Bronchial epithelial cell (primary cell): ENCODE measurements around the gene MVD. TPM values are rescaled to one million over a fixed set of nuclear protein-coding genes. Genes with fewer than 3 reads are reported as not detected.
A peak's percentile ranks its signal among the peaks of the same experiment; 100 is the strongest.

Source experiments
- DNase-seq: peaks from one replicate; pipeline ENCODE4 v3.0.0-alpha.2; 2010; ENCODE audit warnings: low read depth
- FAIRE-seq: peaks from 2 replicates; lab custom pipeline; 2011; peaks lifted over from hg19 to GRCh38; lab: Jason Lieb, UNC
- H3K27me3 ChIP-seq: 2 replicates; pipeline ENCODE4 v1.5.1; 2011; ENCODE audit warnings: low read length; ENCODE audit not compliant: control insufficient read depth, insufficient read depth
- H3K36me3 ChIP-seq: 2 replicates; pipeline ENCODE4 v1.5.1; 2011; ENCODE audit warnings: low read length; ENCODE audit not compliant: control insufficient read depth, insufficient read depth
- H3K4me3 ChIP-seq: 2 replicates; pipeline ENCODE4 v1.5.1; 2011; ENCODE audit warnings: mild to moderate bottlenecking, low read depth, low read length, control low read depth
- CTCF ChIP-seq: IDR thresholded peaks from 2 replicates; pipeline ENCODE4 v1.5.1; 2011; ENCODE audit warnings: mild to moderate bottlenecking, moderate library complexity, low read length, control low read depth, inconsistent platforms; ENCODE audit not compliant: insufficient read depth, severe bottlenecking
- total RNA-seq: library from RNA; depleted of rRNA; stranded (reverse); fragments of >200 nt; gene quantifications from 2 replicates; pipeline ENCODE4 v1.2.1, GENCODE V29; 2014

Gene MVD
- total RNA-seq, 1 donor from 2014 or later: 56.6 TPM

- no peak for TF ChIP-seq CTCF
- peaks cover 38% of the 10 kb centered on the region for H3K36me3 ChIP-seq
- FAIRE-seq (no peak), DNase-seq (no peak)
- H3K27me3 ChIP-seq: no peaks in the 10 kb centered on the region
- H3K4me3 ChIP-seq: no peak overlapping the region
Observed at GRCh38 chr16:88622866-88623265, 40.0 kb downstream of the MVD start.

GRCh38 chr16:88622125-88622524 is 40.8 kb downstream of the MVD start:
- H3K36me3 ChIP-seq: peaks cover 40% of the 10 kb centered on the region
- no peak overlapping the region for H3K4me3 ChIP-seq
- TF ChIP-seq CTCF: no peak
- H3K27me3 ChIP-seq: no peaks in the 10 kb centered on the region
- no peak for FAIRE-seq
- DNase-seq: no peak

- DNase-seq: no peak
Observed at GRCh38 chr16:88619859-88620815, 42.8 kb downstream of the MVD start.

GRCh38 chr16:88618956-88619667 is 43.8 kb downstream of the MVD start:
- DNase-seq (no peak), FAIRE-seq (no peak)
- Histone ChIP-seq H3K4me3 (no peak overlapping the region), H3K27me3 (no peaks in the 10 kb centered on the region), H3K36me3 (peaks cover 31% of the 10 kb centered on the region)
- TF ChIP-seq CTCF: no peak

More at GRCh38 chr16:88619859-88620815, 42.8 kb downstream of the MVD start:
- Histone ChIP-seq H3K4me3 (no peak overlapping the region), H3K36me3 (peaks cover 36% of the 10 kb centered on the region), H3K27me3 (no peaks in the 10 kb centered on the region)
- peak; percentile 75 for FAIRE-seq
- TF ChIP-seq CTCF: no peak

GRCh38 chr16:88618182-88618955 is 44.5 kb downstream of the MVD start:
- FAIRE-seq: no peak

More at GRCh38 chr16:88618182-88618955, 44.5 kb downstream of the MVD start:
- DNase-seq: no peak
- Histone ChIP-seq H3K4me3 (no peak overlapping the region), H3K36me3 (peaks cover 29% of the 10 kb centered on the region), H3K27me3 (no peaks in the 10 kb centered on the region)
- no peak for TF ChIP-seq CTCF
